HG03432 (cell line): ENCODE data around the gene TTLL11.
A peak's percentile ranks its signal among the peaks of the same experiment; 100 is the strongest.

Experiments
- ATAC-seq: cut with Tn5 transposase; IDR thresholded peaks from one replicate; pipeline ENCODE4 v1.9.1; 2021; ENCODE audit warnings: mild to moderate bottlenecking, moderate library complexity; ENCODE audit not compliant: unreplicated experiment

The TTLL11 gene

DNA sequence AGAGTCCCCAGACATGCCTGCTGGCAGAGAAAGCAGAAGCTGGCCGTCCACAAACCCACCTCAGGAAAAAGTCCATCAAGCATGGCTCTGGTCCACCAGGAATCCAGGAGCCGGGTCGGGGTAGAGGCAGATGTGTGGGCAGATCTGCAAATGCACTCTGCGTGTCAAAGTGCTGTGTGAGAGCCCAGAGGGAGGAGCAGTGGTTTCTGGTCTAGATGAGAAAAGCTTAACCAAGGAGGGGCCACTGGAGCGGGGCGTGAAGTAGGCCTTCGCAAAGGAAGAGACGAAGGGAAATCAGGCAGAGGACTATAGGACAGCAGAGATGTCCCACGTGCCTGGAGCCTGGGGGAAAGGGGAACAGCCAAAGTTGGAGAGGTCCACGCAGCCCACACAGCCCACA, 40.0 kb downstream of the TTLL11 start:
- ATAC-seq: no peak

DNA sequence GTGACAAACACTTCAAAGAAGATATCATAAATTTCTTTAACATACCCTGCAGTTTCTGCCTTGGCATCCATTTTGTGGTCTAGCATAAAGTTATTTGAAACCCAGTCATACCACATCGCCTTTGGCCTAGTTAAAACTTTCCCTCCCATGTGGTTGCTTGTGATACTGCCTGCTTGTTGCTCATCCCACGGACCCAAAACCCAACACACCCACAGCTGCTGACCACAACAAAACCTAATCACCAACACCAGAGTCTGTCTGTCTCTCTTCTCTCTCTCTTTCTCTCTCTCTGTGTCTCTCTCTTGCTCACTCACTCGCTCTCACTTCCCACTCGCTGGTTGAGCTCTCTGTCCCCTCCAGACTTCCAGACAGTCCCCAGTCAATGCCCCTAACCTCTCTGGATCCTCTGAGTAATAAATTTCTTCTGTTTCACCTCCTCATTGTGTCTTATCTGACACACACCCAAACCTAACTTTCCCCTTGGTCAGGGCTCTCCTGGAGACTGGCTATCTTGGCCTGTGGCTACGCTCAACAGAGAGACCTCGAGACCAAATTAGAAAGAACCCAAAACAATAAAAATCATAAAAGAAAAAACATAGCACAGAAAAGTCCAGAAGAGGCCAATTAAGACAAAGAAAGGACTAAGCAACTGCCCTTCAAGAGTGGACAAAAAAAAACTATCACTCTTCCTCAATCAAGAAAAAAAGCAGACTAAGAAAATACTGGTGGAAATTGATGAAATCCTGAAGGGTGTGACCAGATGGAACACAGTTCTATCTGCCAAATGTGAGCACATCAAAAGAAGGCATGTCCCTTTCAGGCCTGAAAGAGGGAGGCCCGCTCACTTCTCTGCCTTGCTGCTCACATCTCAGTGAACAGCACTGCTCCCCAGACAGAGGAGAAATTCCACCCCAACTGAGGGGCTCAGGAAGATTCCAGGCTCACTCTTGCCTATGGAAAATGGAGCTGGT, 41.5 kb downstream of the TTLL11 start:
- peak; percentile 77 for ATAC-seq

DNA sequence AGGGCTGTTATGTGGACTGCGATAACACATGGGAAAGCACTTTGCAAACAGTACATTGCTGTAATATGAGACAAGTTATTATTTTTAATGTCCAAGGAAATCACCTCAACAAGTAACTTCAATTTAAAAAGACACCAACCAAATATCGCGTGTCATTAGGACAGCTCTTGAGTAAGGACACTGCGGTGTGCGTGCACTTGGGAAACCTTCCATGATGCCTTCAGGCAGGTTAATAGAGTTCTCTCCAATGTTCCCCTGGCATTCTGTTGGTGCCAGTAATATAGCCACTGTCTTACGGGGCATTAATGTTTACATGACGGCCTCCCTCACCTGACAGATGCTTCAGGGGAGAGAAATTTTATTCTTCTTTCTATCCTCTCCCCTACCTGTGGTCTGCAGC, 42.9 kb downstream of the TTLL11 start:
- no peak for ATAC-seq

DNA sequence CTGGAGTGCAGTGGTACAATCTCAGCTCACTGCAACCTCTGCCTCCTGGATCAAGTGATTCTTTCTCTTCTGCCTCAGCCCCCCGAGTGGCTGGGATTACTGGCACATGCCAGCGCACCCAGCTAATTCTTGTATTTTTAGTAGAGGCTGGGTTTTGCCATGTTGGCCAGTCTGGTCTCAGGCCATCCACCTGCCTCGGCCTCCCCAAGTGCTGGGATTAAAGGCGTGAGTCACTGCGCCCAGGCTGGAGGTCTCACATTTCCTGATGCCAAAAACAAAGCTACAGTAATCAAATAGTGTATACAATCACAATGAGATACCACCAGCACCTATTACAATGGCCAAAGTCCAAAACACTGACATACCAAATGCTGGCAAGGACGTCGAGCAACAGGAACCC, 51.1 kb downstream of the TTLL11 start:
- ATAC-seq: no peak

DNA sequence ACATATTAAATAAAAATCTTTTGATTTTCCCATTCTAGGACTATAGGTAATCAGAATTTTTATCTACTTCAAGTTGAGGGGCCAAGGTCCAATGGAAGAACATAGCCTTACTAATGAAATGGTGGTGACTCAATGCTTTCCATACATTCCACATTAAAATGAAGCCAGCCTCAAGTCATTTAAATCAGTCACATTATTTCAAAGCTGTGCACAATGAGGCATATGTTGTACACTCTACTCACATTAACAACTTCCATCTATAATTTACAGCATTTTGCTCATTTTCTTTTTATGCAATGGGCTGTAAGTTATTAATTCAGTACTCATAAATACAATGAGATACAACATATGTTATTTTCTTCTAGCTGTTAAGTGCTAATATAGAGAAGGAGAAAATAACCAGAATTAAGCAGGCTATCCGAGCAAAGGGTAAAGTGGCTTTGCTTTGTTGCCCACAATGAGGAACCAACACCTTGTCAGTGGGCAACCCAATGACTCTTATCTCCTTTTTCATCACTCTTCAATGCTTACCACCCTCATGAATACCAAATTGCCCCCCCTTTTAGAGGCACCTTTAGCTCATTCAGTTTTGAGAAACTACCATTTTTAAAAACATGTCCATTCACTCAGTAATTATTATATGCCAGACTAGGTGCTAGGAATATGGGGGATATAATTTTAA, 52.4 kb downstream of the TTLL11 start:
- ATAC-seq: no peak

DNA sequence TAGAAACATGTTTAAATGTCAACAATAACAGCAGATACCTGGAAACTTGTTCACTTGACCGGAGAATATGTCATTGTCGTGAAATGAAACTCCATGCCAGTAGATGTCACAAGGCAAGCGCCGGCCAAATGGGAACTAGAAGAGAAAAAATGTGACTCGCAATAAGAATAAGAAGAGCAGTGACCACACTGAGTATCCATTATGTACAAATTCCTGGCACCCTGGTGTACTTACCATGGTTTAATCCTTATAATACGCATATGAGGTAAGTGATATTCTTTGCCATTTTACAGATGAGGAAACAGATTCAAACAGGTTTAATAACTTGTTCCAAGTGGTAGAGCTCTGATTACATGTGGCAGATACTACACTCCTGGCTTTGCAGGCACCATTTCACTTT, 53.9 kb downstream of the TTLL11 start:
- ATAC-seq: no peak

DNA sequence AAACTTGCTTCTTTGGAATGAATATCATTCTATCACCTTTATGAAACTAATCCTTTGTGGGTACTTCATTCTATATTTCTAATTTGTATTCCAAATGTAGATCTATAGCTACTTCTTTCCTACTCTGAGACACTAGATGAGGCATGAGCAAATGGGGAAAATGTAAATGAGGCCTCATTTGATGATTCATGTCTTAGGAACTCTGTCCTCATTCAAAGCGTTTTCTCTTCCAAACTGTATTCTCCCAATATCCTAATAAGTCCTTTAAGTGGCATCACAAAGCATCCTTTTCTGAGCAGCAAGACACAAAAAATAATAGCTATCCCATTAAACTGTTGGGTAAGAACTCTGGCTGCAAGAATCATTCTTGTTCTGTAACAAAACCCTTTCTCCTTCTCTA, 56.1 kb downstream of the TTLL11 start:
- ATAC-seq: no peak

DNA sequence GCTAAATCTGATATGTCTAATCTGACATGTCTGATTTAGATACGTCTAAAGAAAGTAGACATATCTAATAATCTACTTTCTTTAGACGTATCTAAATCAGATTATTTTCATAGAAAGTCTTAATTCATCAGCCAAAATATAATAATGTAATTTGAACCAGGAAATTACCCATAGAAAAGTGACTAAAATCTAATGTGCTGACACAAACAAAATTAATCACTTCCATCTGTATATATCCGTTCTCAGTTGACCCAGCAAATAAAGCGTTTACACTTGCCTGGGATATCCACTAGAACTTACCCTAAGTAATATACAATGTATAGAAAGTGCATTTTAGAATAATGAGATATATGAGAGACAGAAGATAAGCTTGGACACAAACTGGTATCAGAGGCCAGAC, 56.7 kb downstream of the TTLL11 start:
- no peak for ATAC-seq

DNA sequence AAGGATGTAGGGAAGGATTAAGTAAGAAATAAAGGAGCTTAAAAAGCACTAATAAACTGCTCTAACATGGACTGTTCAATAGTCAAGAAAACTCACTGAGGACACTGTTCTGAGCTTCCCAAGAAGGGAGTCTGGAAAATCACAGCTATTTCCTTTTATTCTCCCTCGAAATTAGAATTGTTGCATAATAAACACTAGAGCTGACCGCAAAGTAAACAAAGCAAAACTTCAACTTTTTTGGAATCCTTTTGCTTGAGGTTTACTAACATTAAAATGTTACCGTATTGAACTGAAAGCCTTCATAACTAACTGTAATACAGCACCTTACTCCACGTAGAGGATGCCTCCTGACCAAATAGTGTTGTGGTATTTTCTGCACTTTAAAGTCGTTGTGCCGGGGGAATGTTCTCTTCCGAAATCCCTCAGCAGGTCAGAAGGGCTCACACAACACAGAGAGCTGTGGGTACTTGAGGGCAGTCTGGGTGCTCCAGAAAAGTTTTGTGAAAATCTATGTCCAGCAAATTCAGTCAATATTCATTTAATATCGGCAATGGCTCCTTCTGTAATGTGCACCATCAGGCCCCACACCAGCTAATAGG, 59.2 kb downstream of the TTLL11 start:
- no peak for ATAC-seq

DNA sequence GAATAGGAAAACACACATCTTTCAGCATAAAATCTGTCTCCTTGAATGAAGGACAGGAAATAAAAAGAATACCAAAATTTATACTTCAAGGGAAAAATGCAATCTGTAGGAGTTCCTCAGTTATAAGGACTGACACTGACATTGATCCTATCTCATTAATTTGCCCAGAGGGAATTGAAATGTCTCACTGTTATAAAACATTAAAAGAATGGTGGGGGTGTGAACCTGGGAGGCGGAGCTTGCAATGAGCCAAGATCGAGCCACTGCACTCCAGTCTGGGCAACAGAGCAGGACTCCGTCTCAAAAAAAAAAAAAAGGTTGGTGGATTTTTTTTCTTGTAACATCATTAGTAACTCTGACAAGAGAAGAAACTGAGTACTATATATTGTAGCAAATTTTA, 60.8 kb downstream of the TTLL11 start:
- ATAC-seq: no peak

DNA sequence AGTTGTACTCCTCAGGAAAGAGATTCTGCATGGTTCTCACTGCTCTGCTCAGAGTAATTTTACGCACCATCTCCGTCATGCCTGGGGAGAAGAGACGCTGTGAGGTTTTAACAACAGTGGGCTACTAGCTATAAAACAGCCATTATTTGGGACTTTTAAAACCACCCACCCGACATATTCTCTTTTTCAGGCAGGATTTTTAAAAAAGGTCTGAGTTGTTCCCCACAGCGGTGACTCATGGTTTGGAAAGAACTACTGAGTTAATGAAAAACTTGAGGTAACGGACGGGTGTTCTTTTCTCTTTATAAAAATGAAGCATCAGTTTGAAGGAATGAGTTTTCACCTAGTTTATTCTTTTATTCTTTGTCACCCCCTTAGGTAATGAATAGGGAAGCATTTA, 61.3 kb downstream of the TTLL11 start:
- ATAC-seq: no peak

DNA sequence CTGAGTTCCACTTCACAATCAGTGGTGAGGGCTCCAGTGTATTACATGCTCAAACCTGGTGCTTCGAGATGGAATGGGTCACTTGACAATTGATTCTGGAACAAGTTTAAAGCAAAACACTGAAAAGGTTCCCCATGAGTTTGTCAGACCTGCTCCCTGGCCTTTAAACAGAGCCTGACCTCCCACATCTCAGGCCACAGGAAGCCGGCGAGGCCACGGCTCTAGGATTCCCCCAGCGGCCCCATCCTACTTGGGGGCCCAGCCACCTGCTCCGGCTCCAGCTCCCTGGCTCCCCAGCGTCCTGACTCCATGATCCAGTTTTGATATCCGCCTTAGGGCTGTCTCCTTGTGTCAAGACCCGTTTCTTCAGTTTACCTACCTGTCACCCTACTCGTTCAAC, 62.0 kb downstream of the TTLL11 start:
- ATAC-seq: no peak

DNA sequence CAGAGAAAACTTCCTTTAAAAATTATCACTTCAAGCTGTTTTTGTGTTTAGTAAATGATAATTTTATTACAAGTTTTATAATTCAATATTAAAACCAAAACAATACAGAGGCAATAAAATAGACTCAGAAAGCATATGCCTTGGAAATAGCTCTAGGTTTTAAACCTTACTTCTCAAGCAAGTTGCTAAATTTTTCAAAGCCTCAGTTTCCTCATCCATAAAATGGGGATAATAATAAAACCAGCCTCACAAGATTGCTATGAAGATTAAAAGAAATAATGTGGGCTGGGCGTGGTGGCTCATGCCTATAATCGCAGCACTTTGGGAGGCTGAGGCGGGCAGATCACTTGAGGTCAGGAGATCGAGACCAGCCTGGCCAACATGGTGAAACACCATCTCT, 62.8 kb downstream of the TTLL11 start:
- no peak for ATAC-seq

DNA sequence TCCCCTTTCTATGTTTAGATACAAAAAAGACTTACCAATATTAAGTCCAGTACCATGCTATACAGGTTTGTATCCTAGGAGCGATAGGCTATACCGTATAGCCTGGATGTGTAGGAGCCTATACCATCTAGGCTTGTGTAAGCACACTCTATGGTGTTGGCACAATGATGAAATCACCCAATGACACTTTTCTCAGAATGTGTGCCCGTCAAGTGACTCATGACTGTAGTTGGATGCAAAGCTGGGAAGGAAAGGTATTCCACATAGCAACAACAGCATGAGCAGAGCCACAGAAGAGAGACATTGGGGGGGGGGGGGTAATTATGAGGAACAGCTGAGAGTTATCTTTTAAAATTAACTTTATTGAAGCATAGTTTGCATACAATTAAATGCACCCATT, 63.2 kb downstream of the TTLL11 start:
- no peak for ATAC-seq

DNA sequence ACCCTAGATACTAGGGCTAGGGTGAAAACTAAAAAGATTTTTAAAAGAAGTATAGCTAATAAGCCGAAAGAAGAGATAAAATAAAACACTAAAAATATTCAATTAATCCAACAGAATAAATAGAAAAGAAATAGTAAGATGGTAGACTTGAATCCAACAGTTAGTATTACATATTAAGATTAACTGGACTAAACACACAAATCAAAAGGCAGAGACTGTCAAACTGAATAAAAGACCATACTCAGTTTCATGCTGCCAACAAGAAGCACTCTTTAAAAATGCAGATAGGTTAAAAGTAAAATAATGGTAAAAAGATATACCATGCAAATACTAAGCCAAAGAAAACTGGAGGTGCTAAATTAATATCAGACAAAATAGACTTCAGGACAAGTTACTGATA, 65.0 kb downstream of the TTLL11 start:
- ATAC-seq: no peak

DNA sequence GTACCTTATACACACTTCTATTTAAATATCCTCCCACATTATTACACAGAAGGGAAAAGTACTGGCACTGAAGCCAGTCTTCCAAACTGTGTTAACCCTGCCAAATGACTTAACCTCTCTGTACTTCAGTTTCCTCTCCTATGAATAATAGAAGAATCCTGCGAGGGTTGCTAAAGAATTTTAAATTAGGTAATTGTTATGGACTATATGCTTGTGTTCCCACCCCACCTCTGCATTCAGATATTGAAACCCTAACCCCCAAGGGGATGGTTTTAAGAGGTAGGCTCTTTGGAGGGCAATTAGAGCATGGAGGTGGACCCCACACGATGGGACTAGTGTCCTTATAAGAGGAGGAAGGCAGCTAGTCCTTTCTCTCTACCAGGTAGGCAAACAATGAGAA, 72.7 kb downstream of the TTLL11 start:
- no peak for ATAC-seq

DNA sequence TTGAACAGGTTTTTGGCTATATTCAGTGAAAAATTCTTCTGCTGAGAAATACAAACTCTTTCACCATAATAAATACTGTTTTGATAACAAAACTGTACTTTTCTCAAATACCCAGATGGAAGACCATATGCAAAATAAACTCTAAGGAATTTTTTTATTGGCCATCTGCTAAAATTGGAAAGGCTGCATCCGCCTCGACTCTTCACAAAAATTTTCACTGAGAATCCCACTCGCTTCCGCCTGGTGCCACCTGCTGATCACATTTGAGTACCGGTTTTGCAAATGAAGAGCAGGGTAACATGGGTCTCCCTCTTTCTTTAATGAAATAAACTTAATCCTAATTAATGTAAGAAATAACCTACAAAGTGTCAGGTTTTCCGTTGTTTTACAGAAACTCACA, 76.4 kb downstream of the TTLL11 start:
- no peak for ATAC-seq

DNA sequence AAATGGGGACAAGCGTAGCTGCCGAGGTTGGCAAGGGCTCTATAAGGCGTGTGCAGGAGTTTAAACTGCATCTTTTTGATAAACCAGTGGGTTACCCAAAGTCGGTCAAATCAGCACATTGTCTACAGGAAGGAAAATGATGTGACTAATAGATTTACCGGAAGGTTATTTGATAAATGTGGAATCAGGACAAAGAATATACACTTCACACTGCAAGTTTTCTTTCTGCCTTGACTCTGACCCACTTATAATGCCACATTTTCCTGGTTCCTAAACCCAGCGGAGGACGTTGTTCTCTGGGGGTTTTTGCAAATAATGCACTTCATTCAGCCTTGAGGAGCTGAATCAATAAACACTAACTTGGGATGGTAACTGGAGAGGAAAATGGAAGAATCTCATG, 76.8 kb downstream of the TTLL11 start:
- ATAC-seq: no peak

DNA sequence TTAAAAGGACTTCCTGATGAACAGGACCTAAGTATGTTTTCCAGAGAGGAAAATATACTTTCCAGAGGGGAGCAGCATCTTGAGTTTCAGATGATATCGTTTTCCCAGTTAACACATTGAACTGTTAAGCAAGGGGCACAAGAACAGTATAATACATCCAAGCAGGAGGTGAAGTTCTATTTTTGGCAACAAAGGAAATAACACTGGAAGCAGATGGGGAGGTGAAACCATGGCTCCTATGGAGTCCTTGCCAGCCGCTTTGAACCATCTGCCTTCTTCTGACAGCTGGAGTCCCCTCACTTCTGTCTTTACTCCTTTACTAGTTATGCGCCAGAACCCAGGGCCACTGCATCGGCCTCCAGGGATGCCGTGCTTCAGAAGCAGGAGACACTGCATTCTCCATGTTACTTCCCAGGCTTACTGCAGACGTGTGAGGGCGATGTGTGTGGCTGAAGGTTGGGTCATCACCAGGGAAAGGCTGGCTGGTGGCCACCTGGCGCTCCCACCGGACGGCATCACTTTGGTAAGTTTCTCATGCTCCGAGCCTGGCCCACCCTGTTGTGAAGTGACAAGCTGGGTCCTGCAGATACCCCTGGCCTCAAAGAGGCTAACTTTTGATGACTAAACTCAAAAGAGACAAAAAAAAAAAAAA, 77.8 kb downstream of the TTLL11 start:
- no peak for ATAC-seq

DNA sequence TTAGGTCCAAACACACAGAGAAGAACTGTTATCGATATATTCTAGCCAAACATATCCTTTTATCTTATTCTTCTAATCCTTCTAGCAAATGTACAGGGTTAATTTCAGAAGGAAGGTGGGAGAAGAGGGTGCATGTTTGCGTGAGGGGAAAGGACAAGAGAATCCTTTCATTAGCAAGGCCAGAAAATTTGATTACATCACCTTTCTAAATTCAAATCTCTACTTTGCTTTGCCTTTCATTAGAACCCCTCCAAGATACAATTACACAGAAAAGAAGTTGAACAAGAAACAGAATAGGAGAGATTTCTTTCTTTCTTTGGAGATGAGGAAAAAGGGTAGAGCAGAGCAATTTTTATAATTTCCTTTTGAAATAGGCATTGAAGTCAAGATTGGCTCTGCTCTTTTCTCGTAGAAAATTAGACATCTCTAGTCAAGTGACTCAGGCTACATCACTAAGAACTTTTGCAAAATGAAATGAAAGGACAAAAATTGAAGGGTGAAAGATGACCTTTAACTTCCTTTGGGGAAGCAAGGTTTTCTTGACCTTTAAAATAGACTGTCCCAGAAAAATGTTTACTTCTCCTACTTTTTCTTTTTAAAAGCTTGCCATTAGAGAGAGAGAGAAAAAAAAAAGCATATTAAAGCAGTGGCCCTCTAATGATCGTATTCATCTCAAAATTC, 81.2 kb downstream of the TTLL11 start:
- no peak for ATAC-seq

DNA sequence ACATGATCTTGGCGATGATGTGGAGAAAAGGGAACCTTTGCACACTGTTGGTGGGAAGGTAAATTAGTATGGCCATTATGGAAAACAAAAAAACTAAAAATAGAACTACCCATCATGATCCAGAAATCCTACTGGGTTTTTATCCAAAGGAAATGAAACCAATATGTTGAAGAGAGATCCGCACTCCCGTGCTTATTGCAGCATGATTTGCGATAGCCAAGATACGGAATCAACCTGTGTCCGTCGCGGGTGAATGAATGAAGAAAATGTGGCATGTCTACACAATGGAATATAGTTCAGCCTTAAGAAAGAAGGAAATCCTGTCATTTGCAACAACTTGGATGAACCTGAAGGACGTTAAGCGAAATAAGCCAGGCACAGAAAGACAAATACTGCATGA, 84.5 kb downstream of the TTLL11 start:
- ATAC-seq: no peak
